ENCODE results near the gene TMEM132E. TPM values are rescaled to one million over a fixed set of nuclear protein-coding genes. Genes with fewer than 3 reads are reported as not detected.

TMEM132E gene
- total RNA-seq, 1 experiment from 2014 or later = 0.42 TPM

GRCh38 chr17:34652021-34652555 lies 72.7 kb downstream of the TMEM132E start:
- no peaks in the 10 kb centered on the region; a peak in 1 of 7 replicates for H3K36me3 Mint-ChIP-seq (ENCODE audit: insufficient read depth in 1 of 3, low read depth in 3 of 3)
- no peak overlapping the region for H4K5ac ChIP-seq (ENCODE audit: insufficient read length, low read depth, low read length)
- no peak overlapping the region for H4K8ac ChIP-seq (replicated peaks; ENCODE audit: insufficient read length, low read depth, low read length)
- H3K14ac ChIP-seq (ENCODE audit: insufficient read depth, low read length) = no peak overlapping the region
- H4K91ac ChIP-seq (ENCODE audit: insufficient read length, low read depth, low read length) = no peak overlapping the region
- H3K27ac Mint-ChIP-seq = no peak overlapping the region
- H3K27me3 ChIP-seq (ENCODE audit: insufficient read depth, low read length) = no peaks in the 10 kb centered on the region
- no peaks in the 10 kb centered on the region for H3K23me2 ChIP-seq (ENCODE audit: insufficient read length, low read depth, low read length, poor library complexity, severe bottlenecking)
- H3K4me1 ChIP-seq (ENCODE audit: insufficient read depth, low read length) = no peaks in the 10 kb centered on the region
- H4K20me1 ChIP-seq (ENCODE audit: control insufficient read depth, insufficient read depth, insufficient read length) = no peaks in the 10 kb centered on the region
- H3K79me1 ChIP-seq (ENCODE audit: insufficient read depth, low read depth, low read length, poor library complexity, severe bottlenecking) = no peaks in the 10 kb centered on the region
- peaks cover 39% of the 10 kb centered on the region for H3K27me3 Mint-ChIP-seq (ENCODE audit: low read depth)
- H3K4me1 Mint-ChIP-seq = peaks cover 4 to 12% of the 10 kb centered on the region in 2 experiments; a peak in 3 of 4 replicates
- H3K56ac ChIP-seq (ENCODE audit: insufficient read length, low read depth, low read length) = no peak overlapping the region
- H2BK12ac ChIP-seq (ENCODE audit: insufficient read length, low read depth, low read length) = no peak overlapping the region
- no peak overlapping the region for H2AK5ac ChIP-seq (ENCODE audit: insufficient read length, low read length)
- no peak for TF ChIP-seq CTCF (conservative IDR thresholded peaks at IDR 0.05)
- H3K27ac ChIP-seq (ENCODE audit: insufficient read length, low read depth, low read length) = no peak overlapping the region
- no peak overlapping the region for H2BK120ac ChIP-seq (ENCODE audit: low read depth, low read length, poor library complexity, severe bottlenecking)
- H2AFZ ChIP-seq (ENCODE audit: low read length) = no peak overlapping the region
- no peak overlapping the region for H2BK15ac ChIP-seq (ENCODE audit: low read depth, low read length)
- no peaks in the 10 kb centered on the region for H3K79me2 ChIP-seq (ENCODE audit: insufficient read depth, low read length)
- H3K9me3 ChIP-seq (ENCODE audit: control insufficient read depth, low read depth, low read length) = no peaks in the 10 kb centered on the region
- H3K4ac ChIP-seq (ENCODE audit: low read depth, low read length) = no peak overlapping the region
- H3K9me3 Mint-ChIP-seq = peaks cover 3 to 6% of the 10 kb centered on the region in 2 experiments; a peak in 3 of 5 replicates
- H3K23ac ChIP-seq (ENCODE audit: insufficient read length, low read depth, low read length) = no peak overlapping the region
- no peak for DNase-seq
- no peak overlapping the region for H3T11ph ChIP-seq (ENCODE audit: low read length)
- WGBS (ENCODE audit: extremely low coverage, insufficient read length, low lambda C conversion rate) = 100% methylated on average over 1 of the region's 8 CpGs
- no peak overlapping the region for H3K4me3 Mint-ChIP-seq
- no peak overlapping the region for H3K4me2 ChIP-seq (ENCODE audit: insufficient read depth, insufficient read length, low read length)
- H2BK20ac ChIP-seq (ENCODE audit: low read depth, low read length, poor library complexity, severe bottlenecking) = no peak overlapping the region
- no peak overlapping the region for H3K9ac ChIP-seq (ENCODE audit: extremely low read depth, insufficient read length, low read length)
- no peak overlapping the region for H3K18ac ChIP-seq (ENCODE audit: insufficient read length, low read depth, low read length)
- H2BK5ac ChIP-seq (ENCODE audit: insufficient read length, low read length) = no peak overlapping the region
